B cell (primary cell): ENCODE measurements around the gene MALRD1. TPM values are rescaled to one million over a fixed set of nuclear protein-coding genes. Genes with fewer than 3 reads are reported as not detected.

Experiments used
- ATAC-seq: fragments of 200-7000 bp; cut with Tn5 transposase; one replicate; pipeline ENCODE4 v1.10.0; 2021; ENCODE audit warnings: low read depth, mild to moderate bottlenecking, moderate number of reproducible peaks, moderate library complexity
- CTCF ChIA-PET: fragments of 350-600 bp; sonication (Branson Sonifier 250); formaldehyde crosslinking; loops from one replicate; lab custom pipeline; 2021; ENCODE audit warnings: antibody characterized with exemption, inconsistent platforms; lab: Charles Lee
- POLR2A ChIA-PET: fragments of 350-600 bp; sonication (Branson Sonifier 250); formaldehyde crosslinking; loops from one replicate; lab custom pipeline; 2021; ENCODE audit warnings: antibody characterized with exemption; lab: Charles Lee
- DNase-seq: peaks from one replicate; pipeline ENCODE4 v3.0.0; 2013
- H2AFZ ChIP-seq: 2 replicates; pipeline ENCODE4 v1.6.1; 2012; ENCODE audit warnings: mild to moderate bottlenecking, low read depth, low read length; ENCODE audit not compliant: insufficient read depth, poor library complexity, severe bottlenecking
- H3K27ac ChIP-seq, 2 donors: 1 replicate in 1 of 2; 2 replicates in 1 of 2; pipeline ENCODE4 v1.5.1; 2012 to 2013; ENCODE audit warnings: low read length in 2 of 2, mild to moderate bottlenecking in 2 of 2, moderate library complexity in 1 of 2
- H3K27me3 ChIP-seq, 4 experiments: fragments of 200-600 bp in 1 of 4; sonication (generic) in 1 of 4; replicated peaks in 1 of 4; 1 replicate in 2 of 4; 2 replicates in 2 of 4; pipeline versions ENCODE4 v1.6.1 to v1.7.0; 2013 to 2016; ENCODE audit warnings: low read length in 3 of 4, mild to moderate bottlenecking in 2 of 4, mixed read lengths in 1 of 4, moderate library complexity in 1 of 4; ENCODE audit not compliant: insufficient read depth in 4 of 4, control insufficient read depth in 3 of 4; ENCODE audit errors: control extremely low read depth in 1 of 4
- H3K36me3 ChIP-seq, 2 experiments: replicated peaks in 1 of 2; 1 replicate in 1 of 2; 2 replicates in 1 of 2; pipeline versions ENCODE4 v1.6.1 to v1.7.1; 2013; ENCODE audit warnings: low read length in 1 of 2; ENCODE audit not compliant: insufficient read depth in 2 of 2, control insufficient read depth in 1 of 2; ENCODE audit errors: control extremely low read depth in 1 of 2, extremely low read depth in 1 of 2
- H3K4me1 ChIP-seq, 2 donors: fragments of 200-600 bp in 1 of 2; sonication (generic) in 1 of 2; 1 replicate in 1 of 2; 2 replicates in 1 of 2; pipeline versions ENCODE4 v1.5.1 to v1.6.1; 2013 to 2017; ENCODE audit warnings: low read length in 2 of 2; ENCODE audit not compliant: control insufficient read depth in 2 of 2, insufficient read depth in 2 of 2
- H3K4me2 ChIP-seq: replicated peaks from 2 replicates; pipeline ENCODE3; 2012; ENCODE audit warnings: mild to moderate bottlenecking, low read depth, low read length; ENCODE audit not compliant: poor library complexity, severe bottlenecking
- H3K4me3 ChIP-seq, 5 experiments: fragments of 200-600 bp in 1 of 5; sonication (generic) in 1 of 5; 1 replicate in 3 of 5; 2 replicates in 2 of 5; pipeline versions ENCODE4 v1.5.1 to v1.7.0; 2011 to 2016; ENCODE audit warnings: low read length in 4 of 5, mild to moderate bottlenecking in 4 of 5, low read depth in 2 of 5, control low read depth in 1 of 5, moderate library complexity in 1 of 5; ENCODE audit not compliant: insufficient read depth in 1 of 5; ENCODE audit errors: control extremely low read depth in 1 of 5, extremely low read depth in 1 of 5
- H3K79me2 ChIP-seq: fragments of 200-600 bp; sonication (generic); one replicate; pipeline ENCODE4 v1.6.0; 2016; ENCODE audit warnings: low read length; ENCODE audit not compliant: control insufficient read depth, insufficient read depth
- H3K9ac ChIP-seq: fragments of 200-600 bp; sonication (generic); 2 replicates; pipeline ENCODE4 v1.6.1; 2017; ENCODE audit warnings: mild to moderate bottlenecking, low read length, moderate library complexity
- H3K9me3 ChIP-seq, 3 donors: one replicate each; pipeline versions ENCODE4 v1.6.1 to v1.7.1; 2013; ENCODE audit warnings: low read length in 2 of 3; ENCODE audit not compliant: control insufficient read depth in 2 of 3, insufficient read depth in 1 of 3; ENCODE audit errors: control extremely low read depth in 1 of 3
- H4K20me1 ChIP-seq: 2 replicates; pipeline ENCODE4 v1.6.0; 2012; ENCODE audit warnings: mild to moderate bottlenecking, low read length; ENCODE audit not compliant: insufficient read depth, control insufficient read depth, poor library complexity, severe bottlenecking
- H3K27ac Mint-ChIP-seq: one replicate; pipeline ENCODE4 v1.8.0; 2021; ENCODE audit warnings: mixed read lengths
- H3K27me3 Mint-ChIP-seq: one replicate; pipeline ENCODE4 v1.8.0; 2021; ENCODE audit warnings: mixed read lengths
- H3K4me1 Mint-ChIP-seq: one replicate; pipeline ENCODE4 v1.8.0; 2021; ENCODE audit warnings: mixed read lengths
- H3K4me3 Mint-ChIP-seq: one replicate; pipeline ENCODE4 v1.8.0; 2021; ENCODE audit warnings: mixed read lengths
- H3K9me3 Mint-ChIP-seq: one replicate; pipeline ENCODE4 v1.8.0; 2022; ENCODE audit warnings: mixed read lengths; ENCODE audit not compliant: insufficient read depth
- EZH2 ChIP-seq: IDR thresholded peaks from 2 replicates; pipeline ENCODE4 v1.6.1; 2012; ENCODE audit warnings: borderline replicate concordance, low read depth, mild to moderate bottlenecking, moderate library complexity, low read length; ENCODE audit not compliant: insufficient read depth, poor library complexity, severe bottlenecking
- WGBS: methylation state at CpG from one replicate; pipeline ENCODE4 v1.1.5; 2013; ENCODE audit warnings: missing lambda C conversion rate; ENCODE audit not compliant: insufficient coverage; 5-methylcytosine and 5-hydroxymethylcytosine counted together
- intact Hi-C: fragments of 100-400 bp; cut with micrococcal nuclease; formaldehyde crosslinking; loops from one replicate; pipeline ENCODE4 v1.10.0; 2022
- polyA plus RNA-seq: library from polyadenylated mRNA; depleted of rRNA; stranded (reverse); fragments of >200 nt; gene quantifications from 2 replicates; pipeline ENCODE4 v1.2.3, GENCODE V29; 2012
- total RNA-seq, 2 donors: library from RNA; stranded (reverse); fragments of 120-200 nt in 1 of 2; gene quantifications; 1 replicate in 1 of 2; 2 replicates in 1 of 2; pipeline versions ENCODE4 v1.2.3 to v1.2.4, GENCODE V29; 2013 to 2022
- TF ChIP-seq, protein P1 (sequence below): fragments of 200-600 bp; IDR thresholded peaks from one replicate; pipeline ENCODE4 v1.8.0; 2022; ENCODE audit warnings: antibody characterized with exemption, mild to moderate bottlenecking

The MALRD1 gene
- total and polyA plus RNA-seq, 2 donors (not counting 1 experiment from before 2014, with no cell fraction given) = not detected

DNA sequence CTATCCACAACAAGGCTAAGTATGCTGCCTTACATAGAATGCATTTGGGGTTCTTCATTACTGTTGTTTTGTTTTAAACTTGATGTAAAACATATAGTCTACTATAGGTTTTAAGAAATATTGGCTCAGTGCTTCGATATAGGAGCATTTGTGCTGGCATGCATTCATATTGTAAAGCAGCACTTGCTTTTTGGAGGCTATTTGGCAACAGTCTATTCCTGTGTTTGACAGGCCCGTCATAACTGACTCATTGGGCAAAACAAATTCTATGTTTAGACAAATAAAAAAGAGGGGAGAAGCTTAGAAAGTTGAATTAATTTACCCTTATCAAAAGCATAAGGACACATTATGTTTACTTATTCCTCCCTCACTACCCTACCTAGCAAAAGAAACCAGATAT, 729.2 kb downstream of the MALRD1 start:
- H3K27me3 Mint-ChIP-seq = no peaks in the 10 kb centered on the region
- Histone ChIP-seq H3K27ac (no peak overlapping the region), H4K20me1 (no peaks in the 10 kb centered on the region), H3K36me3 (no peaks in the 10 kb centered on the region), H3K4me3 (no peak overlapping the region), H3K9ac (no peak overlapping the region), H2AFZ (no peak overlapping the region), H3K27me3 (no peaks in the 10 kb centered on the region), H3K4me1 (no peaks in the 10 kb centered on the region), H3K79me2 (no peaks in the 10 kb centered on the region), H3K9me3 (no peaks in the 10 kb centered on the region), H3K4me2 (no peak overlapping the region)
- ATAC-seq = no peak
- no peak for DNase-seq
- 60% methylated on average over 1 of the region's 2 CpGs for WGBS
- TF ChIP-seq EZH2 = no peak
- TF ChIP-seq, protein P1, sequence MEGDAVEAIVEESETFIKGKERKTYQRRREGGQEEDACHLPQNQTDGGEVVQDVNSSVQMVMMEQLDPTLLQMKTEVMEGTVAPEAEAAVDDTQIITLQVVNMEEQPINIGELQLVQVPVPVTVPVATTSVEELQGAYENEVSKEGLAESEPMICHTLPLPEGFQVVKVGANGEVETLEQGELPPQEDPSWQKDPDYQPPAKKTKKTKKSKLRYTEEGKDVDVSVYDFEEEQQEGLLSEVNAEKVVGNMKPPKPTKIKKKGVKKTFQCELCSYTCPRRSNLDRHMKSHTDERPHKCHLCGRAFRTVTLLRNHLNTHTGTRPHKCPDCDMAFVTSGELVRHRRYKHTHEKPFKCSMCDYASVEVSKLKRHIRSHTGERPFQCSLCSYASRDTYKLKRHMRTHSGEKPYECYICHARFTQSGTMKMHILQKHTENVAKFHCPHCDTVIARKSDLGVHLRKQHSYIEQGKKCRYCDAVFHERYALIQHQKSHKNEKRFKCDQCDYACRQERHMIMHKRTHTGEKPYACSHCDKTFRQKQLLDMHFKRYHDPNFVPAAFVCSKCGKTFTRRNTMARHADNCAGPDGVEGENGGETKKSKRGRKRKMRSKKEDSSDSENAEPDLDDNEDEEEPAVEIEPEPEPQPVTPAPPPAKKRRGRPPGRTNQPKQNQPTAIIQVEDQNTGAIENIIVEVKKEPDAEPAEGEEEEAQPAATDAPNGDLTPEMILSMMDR = no peak
- H3K27ac Mint-ChIP-seq = no peak overlapping the region
- POLR2A ChIA-PET = no interaction called here
- H3K9me3 Mint-ChIP-seq = peaks cover 6% of the 10 kb centered on the region
- H3K4me1 Mint-ChIP-seq = no peaks in the 10 kb centered on the region
- CTCF ChIA-PET = no interaction called here
- H3K4me3 Mint-ChIP-seq = no peak overlapping the region
- intact Hi-C loops = no loop called here

DNA sequence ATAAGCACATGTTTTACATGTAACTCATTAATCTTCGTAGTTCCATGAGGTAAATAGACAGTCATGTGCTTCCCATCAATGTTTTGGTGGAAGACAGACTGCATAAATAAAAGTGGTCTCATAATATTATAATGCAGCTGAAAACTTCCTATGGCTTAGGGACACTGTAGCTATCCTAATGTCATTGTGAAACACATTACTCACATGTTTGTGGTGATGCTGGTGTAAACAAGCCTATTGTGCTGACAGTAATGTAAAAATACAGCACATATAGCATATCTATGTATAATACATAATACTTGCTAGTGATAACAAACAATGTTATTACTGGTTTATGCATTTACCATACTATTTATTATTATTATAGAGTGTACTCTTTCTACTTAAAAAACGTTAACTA, 730.4 kb downstream of the MALRD1 start:
- no peak for DNase-seq
- no peak overlapping the region for H3K9ac ChIP-seq
- no peaks in the 10 kb centered on the region for H3K4me1 ChIP-seq
- H4K20me1 ChIP-seq = no peaks in the 10 kb centered on the region
- no CpG with 5 or more reads among the region's 2 CpGs for WGBS
- Mint-ChIP-seq H3K27ac (no peak overlapping the region), H3K9me3 (peaks cover 3% of the 10 kb centered on the region), H3K4me1 (no peaks in the 10 kb centered on the region), H3K4me3 (no peak overlapping the region), H3K27me3 (no peaks in the 10 kb centered on the region)
- no peak overlapping the region for H3K27ac ChIP-seq
- H3K27me3 ChIP-seq = no peaks in the 10 kb centered on the region
- no peaks in the 10 kb centered on the region for H3K9me3 ChIP-seq
- CTCF ChIA-PET = no interaction called here
- H3K4me2 ChIP-seq = no peak overlapping the region
- H3K36me3 ChIP-seq = no peaks in the 10 kb centered on the region
- H2AFZ ChIP-seq = no peak overlapping the region
- intact Hi-C loops = no loop called here
- no peak overlapping the region for H3K4me3 ChIP-seq
- no peak for TF ChIP-seq EZH2
- TF ChIP-seq, protein P1 = no peak
- H3K79me2 ChIP-seq = no peaks in the 10 kb centered on the region
- no peak for ATAC-seq
- POLR2A ChIA-PET = no interaction called here
